KMS-11 (cell line): ENCODE data around the gene SRM.

ENCODE experiments used
- H2AFZ ChIP-seq: fragments of 200-600 bp; sonication (generic); 2 replicates; pipeline ENCODE4 v1.6.1; 2016; ENCODE audit warnings: antibody characterized with exemption, mixed run types, low read depth
- H3K27ac ChIP-seq: fragments of 200-600 bp; sonication (generic); 2 replicates; pipeline ENCODE4 v1.6.1; 2016; ENCODE audit warnings: mild to moderate bottlenecking, mixed run types
- H3K27me3 ChIP-seq: fragments of 200-600 bp; sonication (generic); 2 replicates; pipeline ENCODE4 v1.6.1; 2017; ENCODE audit warnings: mild to moderate bottlenecking, low read depth, mixed run types, moderate library complexity; ENCODE audit not compliant: insufficient read depth
- H3K36me3 ChIP-seq: fragments of 200-600 bp; sonication (generic); 2 replicates; pipeline ENCODE4 v1.6.1; 2017; ENCODE audit warnings: mild to moderate bottlenecking, mixed run types; ENCODE audit not compliant: insufficient read depth
- H3K4me1 ChIP-seq: fragments of 200-600 bp; sonication (generic); 2 replicates; pipeline ENCODE4 v1.6.1; 2016; ENCODE audit warnings: mild to moderate bottlenecking, low read depth, mixed run types; ENCODE audit not compliant: poor library complexity, severe bottlenecking
- H3K4me2 ChIP-seq: fragments of 200-600 bp; sonication (generic); 2 replicates; pipeline ENCODE4 v1.7.0; 2016; ENCODE audit warnings: mild to moderate bottlenecking, mixed run types
- H3K4me3 ChIP-seq: fragments of 200-600 bp; sonication (generic); IDR thresholded peaks from 2 replicates; pipeline ENCODE4 v1.6.1; 2017; ENCODE audit warnings: low read depth, low read length, mixed read lengths; ENCODE audit not compliant: insufficient read depth
- H3K79me2 ChIP-seq: fragments of 200-600 bp; sonication (generic); 2 replicates; pipeline ENCODE4 v1.6.1; 2016; ENCODE audit warnings: low read depth, mixed run types; ENCODE audit not compliant: insufficient read depth
- H3K9ac ChIP-seq: fragments of 200-600 bp; sonication (generic); 2 replicates; pipeline ENCODE4 v1.6.1; 2016; ENCODE audit warnings: mild to moderate bottlenecking, mixed run types
- H4K20me1 ChIP-seq: fragments of 200-600 bp; sonication (generic); 2 replicates; pipeline ENCODE4 v1.6.1; 2016; ENCODE audit warnings: mild to moderate bottlenecking, mixed run types; ENCODE audit not compliant: insufficient read depth
- TF ChIP-seq, protein P1 (sequence below): fragments of 200-600 bp; sonication (generic); conservative IDR thresholded peaks from 2 replicates; pipeline ENCODE4 v1.6.1; 2017; ENCODE audit warnings: low read depth, mild to moderate bottlenecking, antibody characterized with exemption, low read length, moderate library complexity, mixed read lengths

SRM gene

DNA sequence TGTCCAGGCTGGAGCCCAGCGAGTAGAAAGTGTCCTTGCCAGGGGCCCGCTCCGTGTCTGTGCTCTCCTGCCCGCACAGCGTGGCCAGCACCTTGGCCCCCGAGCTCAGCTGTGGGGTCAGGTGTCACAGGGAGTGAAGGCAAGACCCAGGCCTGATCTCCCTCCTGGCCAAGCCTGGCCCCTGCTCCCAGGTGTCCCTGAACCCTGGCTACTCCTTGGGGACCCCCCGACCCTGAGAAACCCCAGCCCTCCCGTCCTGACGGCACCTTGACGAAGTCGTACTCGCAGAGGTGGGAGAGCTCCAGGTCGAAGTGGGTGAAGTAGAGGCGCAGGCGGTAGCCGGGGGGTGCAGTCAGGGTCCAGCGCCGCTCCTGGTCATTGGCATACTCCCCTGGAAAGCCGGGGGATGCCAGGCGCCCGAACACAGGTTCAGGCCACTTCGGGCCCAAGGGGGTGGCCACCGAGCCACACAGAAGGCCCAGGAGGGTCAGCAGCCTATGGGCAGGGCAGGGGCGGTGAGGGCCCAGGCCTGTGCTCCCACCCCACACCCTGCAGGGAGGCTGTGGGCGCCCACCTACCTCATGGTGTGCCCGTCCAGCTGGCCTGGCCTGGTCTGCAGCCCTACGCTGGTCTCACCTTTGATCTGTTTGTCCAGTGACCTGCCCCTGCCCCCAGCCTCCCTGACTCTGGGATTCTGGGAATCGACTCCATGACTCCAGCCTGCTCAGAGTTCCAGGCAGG is 13.0 kb downstream of the SRM start, which contains the start of gene MASP2:
Gene MASP2, minus strand, starts transcription at position 615 of the 741 bp plus-strand sequence. Its CDS starts 32 bp downstream, at position 583.
- no peak within 1 kb of the TSS for H2AFZ ChIP-seq
- no peak within 1 kb of the TSS for H3K4me3 ChIP-seq
- H3K9ac ChIP-seq: no peak within 1 kb of the TSS
- H3K36me3 ChIP-seq: no peaks in the 10 kb centered on the region
- no peaks in the 10 kb centered on the region for H3K4me1 ChIP-seq
- TF ChIP-seq, protein P1, sequence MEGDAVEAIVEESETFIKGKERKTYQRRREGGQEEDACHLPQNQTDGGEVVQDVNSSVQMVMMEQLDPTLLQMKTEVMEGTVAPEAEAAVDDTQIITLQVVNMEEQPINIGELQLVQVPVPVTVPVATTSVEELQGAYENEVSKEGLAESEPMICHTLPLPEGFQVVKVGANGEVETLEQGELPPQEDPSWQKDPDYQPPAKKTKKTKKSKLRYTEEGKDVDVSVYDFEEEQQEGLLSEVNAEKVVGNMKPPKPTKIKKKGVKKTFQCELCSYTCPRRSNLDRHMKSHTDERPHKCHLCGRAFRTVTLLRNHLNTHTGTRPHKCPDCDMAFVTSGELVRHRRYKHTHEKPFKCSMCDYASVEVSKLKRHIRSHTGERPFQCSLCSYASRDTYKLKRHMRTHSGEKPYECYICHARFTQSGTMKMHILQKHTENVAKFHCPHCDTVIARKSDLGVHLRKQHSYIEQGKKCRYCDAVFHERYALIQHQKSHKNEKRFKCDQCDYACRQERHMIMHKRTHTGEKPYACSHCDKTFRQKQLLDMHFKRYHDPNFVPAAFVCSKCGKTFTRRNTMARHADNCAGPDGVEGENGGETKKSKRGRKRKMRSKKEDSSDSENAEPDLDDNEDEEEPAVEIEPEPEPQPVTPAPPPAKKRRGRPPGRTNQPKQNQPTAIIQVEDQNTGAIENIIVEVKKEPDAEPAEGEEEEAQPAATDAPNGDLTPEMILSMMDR: no peak
- H4K20me1 ChIP-seq: no peaks in the 10 kb centered on the region
- H3K4me2 ChIP-seq: no peak within 1 kb of the TSS
- H3K79me2 ChIP-seq: no peaks in the 10 kb centered on the region
- H3K27me3 ChIP-seq: peaks cover 13% of the 10 kb centered on the region; the same call in 1 of the 2 replicates
- H3K27ac ChIP-seq: no peak within 1 kb of the TSS

DNA sequence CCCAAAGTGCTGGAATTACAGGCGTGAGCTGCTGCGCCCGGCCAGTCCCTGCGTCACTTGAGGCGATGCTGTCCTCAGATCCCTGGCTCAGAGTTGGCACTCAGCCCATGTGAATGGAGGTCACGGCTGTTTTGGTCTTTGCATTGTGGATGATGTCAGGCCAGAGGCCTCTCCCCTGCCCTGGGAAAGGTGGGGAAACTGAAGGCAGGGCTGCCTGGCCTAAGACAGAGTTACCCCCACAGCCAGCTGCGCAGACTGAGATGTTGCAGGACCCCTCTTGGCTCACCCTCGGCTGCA is 13.6 kb downstream of the SRM start:
- TF ChIP-seq, protein P1: no peak
- Histone ChIP-seq H2AFZ (no peak overlapping the region), H3K4me2 (no peak overlapping the region), H3K27ac (no peak overlapping the region), H4K20me1 (no peaks in the 10 kb centered on the region), H3K27me3 (peaks cover 13% of the 10 kb centered on the region; the same call in 1 of the 2 replicates), H3K4me1 (no peaks in the 10 kb centered on the region), H3K9ac (no peak overlapping the region), H3K79me2 (no peaks in the 10 kb centered on the region), H3K4me3 (no peak overlapping the region), H3K36me3 (no peaks in the 10 kb centered on the region)

DNA sequence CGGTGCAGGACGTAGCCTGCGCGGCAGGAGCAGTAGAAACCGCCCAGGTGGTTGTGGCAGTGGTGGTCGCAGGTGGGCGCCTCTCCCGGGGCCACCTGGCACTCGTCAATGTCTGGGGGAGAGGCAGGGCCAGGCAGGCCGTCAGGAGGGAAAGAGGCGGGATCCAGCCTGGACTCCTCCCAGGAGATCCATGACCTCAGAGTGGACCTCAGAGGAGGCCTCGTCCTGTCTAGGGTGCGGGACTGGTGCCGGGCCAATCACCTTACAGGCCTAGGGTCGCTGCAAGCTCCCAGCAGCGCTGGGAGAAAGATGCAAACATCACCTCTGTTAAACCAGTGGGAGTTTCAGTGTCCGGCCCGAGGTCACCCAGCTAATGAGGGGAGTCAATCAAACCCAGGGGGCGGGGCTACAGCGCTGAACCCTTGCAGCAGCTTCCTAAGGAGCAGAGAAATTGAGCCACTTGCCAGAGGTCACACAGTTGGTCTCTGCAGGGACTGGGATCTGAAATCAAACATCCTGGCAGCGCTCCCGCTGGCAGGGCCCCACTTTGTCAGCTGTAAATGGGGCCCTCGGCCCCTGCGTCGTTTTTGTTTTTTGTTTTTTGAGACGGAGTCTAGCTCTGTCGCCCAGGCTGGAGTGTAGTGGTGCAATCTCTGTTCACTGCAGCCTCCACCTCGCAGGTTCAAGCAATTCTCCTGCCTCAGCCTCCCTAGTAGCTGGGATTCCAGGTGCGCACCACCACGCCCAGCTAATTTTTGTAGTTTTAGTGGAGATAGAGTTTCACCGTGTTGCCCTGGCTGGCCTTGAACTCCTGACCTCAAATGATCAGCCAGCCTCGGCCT is 14.2 kb downstream of the SRM start:
- H3K4me2 ChIP-seq: no peak overlapping the region
- H3K4me3 ChIP-seq: no peak overlapping the region
- no peaks in the 10 kb centered on the region for H4K20me1 ChIP-seq
- H3K36me3 ChIP-seq: no peaks in the 10 kb centered on the region
- no peak overlapping the region for H3K9ac ChIP-seq
- H3K4me1 ChIP-seq: no peaks in the 10 kb centered on the region
- TF ChIP-seq, protein P1: no peak
- H2AFZ ChIP-seq: no peak overlapping the region
- peaks cover 13% of the 10 kb centered on the region; the same call in 1 of the 2 replicates for H3K27me3 ChIP-seq
- no peak overlapping the region for H3K27ac ChIP-seq
- H3K79me2 ChIP-seq: no peaks in the 10 kb centered on the region

DNA sequence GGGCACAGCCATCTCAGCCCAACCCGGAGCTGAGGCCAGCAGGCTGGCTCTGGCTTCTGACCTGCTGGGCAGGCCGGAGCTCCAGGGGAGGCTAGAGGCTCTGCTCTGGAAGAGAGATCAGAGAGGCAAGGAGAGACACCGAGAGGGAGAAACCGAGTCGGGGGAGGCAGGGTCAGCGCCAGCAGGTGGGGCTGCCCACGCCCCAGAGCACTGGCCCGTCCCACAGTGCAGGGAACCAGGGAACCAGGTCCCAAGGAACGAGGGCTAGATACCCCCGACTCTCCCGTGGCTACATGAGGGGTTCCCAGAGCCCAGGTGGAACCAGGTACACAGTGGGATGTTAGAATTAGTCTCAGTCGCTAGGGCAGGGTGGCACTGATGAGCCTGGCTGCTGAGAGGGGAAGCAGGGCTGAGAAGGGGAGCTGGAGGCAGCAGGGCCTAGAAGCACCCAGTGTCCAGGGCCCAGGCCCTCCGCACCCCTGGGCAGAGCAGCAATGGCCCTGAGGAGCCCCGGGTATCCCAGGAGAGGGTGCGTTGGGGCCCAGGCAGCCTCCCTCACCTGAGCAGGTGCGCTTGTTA is 14.9 kb downstream of the SRM start:
- no peaks in the 10 kb centered on the region for H4K20me1 ChIP-seq
- H3K27ac ChIP-seq: no peak overlapping the region
- peaks cover 14% of the 10 kb centered on the region; the same call in 1 of the 2 replicates for H3K27me3 ChIP-seq
- TF ChIP-seq, protein P1: no peak
- no peaks in the 10 kb centered on the region for H3K79me2 ChIP-seq
- no peaks in the 10 kb centered on the region for H3K36me3 ChIP-seq
- no peak overlapping the region for H3K4me3 ChIP-seq
- no peaks in the 10 kb centered on the region for H3K4me1 ChIP-seq
- no peak overlapping the region for H3K4me2 ChIP-seq
- no peak overlapping the region for H3K9ac ChIP-seq
- H2AFZ ChIP-seq: no peak overlapping the region
